DND-41 (cell line): ENCODE measurements around the gene HCN4.
"Not testable (repeated sequence)": the region's sequence is repeated elsewhere in the genome, so short reads cannot be mapped to it uniquely, and the experiment has no call there.

Experiments
- EZH2 ChIP-seq: IDR thresholded peaks from 3 replicates; pipeline ENCODE4 v1.6.1; 2012; ENCODE audit warnings: borderline replicate concordance, low read depth, mild to moderate bottlenecking, moderate library complexity, low read length, inconsistent platforms; ENCODE audit not compliant: severe bottlenecking
- TF ChIP-seq, protein P1 (sequence below): IDR thresholded peaks from 2 replicates; pipeline ENCODE4 v1.5.1; 2012; ENCODE audit warnings: borderline replicate concordance, low read length, moderate library complexity, mild to moderate bottlenecking; ENCODE audit not compliant: poor library complexity, severe bottlenecking; ENCODE audit errors: extremely low read depth

GRCh38 chr15:73300286-73300685, 68.5 kb downstream of the HCN4 start:
- TF ChIP-seq, protein P1, sequence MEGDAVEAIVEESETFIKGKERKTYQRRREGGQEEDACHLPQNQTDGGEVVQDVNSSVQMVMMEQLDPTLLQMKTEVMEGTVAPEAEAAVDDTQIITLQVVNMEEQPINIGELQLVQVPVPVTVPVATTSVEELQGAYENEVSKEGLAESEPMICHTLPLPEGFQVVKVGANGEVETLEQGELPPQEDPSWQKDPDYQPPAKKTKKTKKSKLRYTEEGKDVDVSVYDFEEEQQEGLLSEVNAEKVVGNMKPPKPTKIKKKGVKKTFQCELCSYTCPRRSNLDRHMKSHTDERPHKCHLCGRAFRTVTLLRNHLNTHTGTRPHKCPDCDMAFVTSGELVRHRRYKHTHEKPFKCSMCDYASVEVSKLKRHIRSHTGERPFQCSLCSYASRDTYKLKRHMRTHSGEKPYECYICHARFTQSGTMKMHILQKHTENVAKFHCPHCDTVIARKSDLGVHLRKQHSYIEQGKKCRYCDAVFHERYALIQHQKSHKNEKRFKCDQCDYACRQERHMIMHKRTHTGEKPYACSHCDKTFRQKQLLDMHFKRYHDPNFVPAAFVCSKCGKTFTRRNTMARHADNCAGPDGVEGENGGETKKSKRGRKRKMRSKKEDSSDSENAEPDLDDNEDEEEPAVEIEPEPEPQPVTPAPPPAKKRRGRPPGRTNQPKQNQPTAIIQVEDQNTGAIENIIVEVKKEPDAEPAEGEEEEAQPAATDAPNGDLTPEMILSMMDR, result not testable (repeated sequence)
- TF ChIP-seq EZH2, result not testable (repeated sequence)
